ENCODE measurements around the gene TTC9C. TPM values are rescaled to one million over a fixed set of nuclear protein-coding genes. Genes with fewer than 3 reads are reported as not detected.

Gene TTC9C
- polyA plus RNA-seq, 2 of the 4 experiments (the other 2 are of a cell fraction) = 33.5 to 42.6 TPM

DNA sequence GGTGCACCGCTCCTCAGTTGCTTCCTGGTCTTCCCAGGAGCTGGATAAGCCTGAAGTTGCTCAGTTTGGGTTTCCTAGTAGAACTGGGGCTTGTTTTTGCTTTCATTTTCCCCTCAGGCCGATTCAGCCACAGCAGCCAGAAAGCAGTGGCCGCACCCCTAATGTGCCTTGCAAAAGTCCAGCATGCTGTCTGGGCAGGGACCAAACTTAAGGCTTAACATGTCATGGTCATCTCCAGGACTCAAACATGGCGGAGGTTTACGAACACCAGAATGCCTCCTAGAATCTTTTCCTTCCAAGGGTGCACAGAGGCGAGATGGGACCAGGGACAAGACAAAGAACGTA, 18.3 kb upstream of the TTC9C start:
- peak overlapping the region; percentile 41 for H3K4me3 ChIP-seq
- WGBS (ENCODE audit: missing lambda C conversion rate) = 86% methylated on average over 7 of the region's 7 CpGs
- H3K4me2 ChIP-seq = peak overlapping the region; percentile 89
- FAIRE-seq (no peak), ATAC-seq (0 out of 6 replicates have a peak, but pooled peaks of 1 of the 2 experiments have one; percentile 0), DNase-seq (ENCODE audit: low read depth in 1 of 2, low spot score in 1 of 2) (no peak)
- H3K4me1 ChIP-seq = peaks cover 56% of the 10 kb centered on the region
- no peak for TF ChIP-seq TP53 (CRISPR knock-in tag; IDR thresholded peaks at IDR 0.05)
- no peak for TF ChIP-seq CHD4 (IDR thresholded peaks at IDR 0.05; ENCODE audit: borderline replicate concordance)
- TF ChIP-seq RAD21 (conservative IDR thresholded peaks at IDR 0.05 in 1 of 2, IDR thresholded peaks at IDR 0.05 in 1 of 2) = no peak
- no peak for TF ChIP-seq ZSCAN20 (CRISPR knock-in tag; IDR thresholded peaks at IDR 0.05)
- TF ChIP-seq RCOR1 (IDR thresholded peaks at IDR 0.05; ENCODE audit: low read depth, low read length) = no peak
- CTCF ChIA-PET = interaction anchor here (1.2 to 5.3 kb wide), 5 partner anchors 15 to 330 kb away, joined by 3 to 37 read pairs (median 9); partner anchors contain the start of gene TMEM179B
- H3K27ac ChIP-seq = peak overlapping the region; percentile 79 to 91
- POLR2A ChIA-PET = interaction anchor here (1.0 to 6.1 kb wide), 12 partner anchors 8 to 131 kb away, joined by 3 to 64 read pairs (median 5); partner anchors contain the start of genes B3GAT3, C11orf98, CSKMT and HNRNPUL2
- no peaks in the 10 kb centered on the region for H3K9me3 ChIP-seq

DNA sequence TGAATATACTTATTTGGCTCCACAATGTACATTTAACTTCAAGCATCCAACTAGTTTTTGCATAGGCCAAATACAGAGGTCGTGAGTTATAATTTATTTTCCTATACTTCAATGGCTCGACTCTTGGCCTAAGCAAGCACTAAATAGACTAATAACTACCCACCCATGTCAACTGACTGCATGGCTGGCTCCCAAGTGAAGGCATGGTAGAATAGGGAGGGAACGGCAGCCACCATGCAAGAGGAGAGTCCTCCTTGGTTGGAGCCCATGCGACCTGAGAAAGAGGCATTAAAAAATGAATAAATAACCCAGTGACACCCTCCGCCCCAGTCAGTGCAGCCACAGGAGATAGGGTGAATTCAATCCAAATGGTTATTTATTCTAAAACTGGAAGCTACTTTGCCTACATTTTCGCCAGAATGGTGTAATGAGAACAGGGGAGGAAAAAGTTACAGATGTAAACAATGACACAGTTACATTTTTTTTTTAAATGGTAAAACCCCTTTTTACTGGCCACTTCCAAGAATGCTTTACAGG, 15.9 kb upstream of the TTC9C start:
- DNase-seq (ENCODE audit: low read depth in 1 of 2, low spot score in 1 of 2) (no peak), ATAC-seq (no peak), FAIRE-seq (no peak)
- 90% methylated on average over 6 of the region's 6 CpGs for WGBS (ENCODE audit: missing lambda C conversion rate)
- peaks cover 49% of the 10 kb centered on the region for H3K4me1 ChIP-seq
- no peak overlapping the region for H3K4me3 ChIP-seq
- peak overlapping the region; percentile 6 to 80; a peak in 3 of 6 replicates for H3K27ac ChIP-seq
- no peaks in the 10 kb centered on the region for H3K9me3 ChIP-seq
- no peak for TF ChIP-seq MYC (IDR thresholded peaks at IDR 0.05; ENCODE audit: borderline replicate concordance, low read length)
- TF ChIP-seq HOXA7 (CRISPR knock-in tag; IDR thresholded peaks at IDR 0.05) = no peak
- TF ChIP-seq RNF2 (IDR thresholded peaks at IDR 0.05; ENCODE audit: borderline replicate concordance, low read depth) = no peak
- no peak for TF ChIP-seq ESRRA (IDR thresholded peaks at IDR 0.05; ENCODE audit: borderline replicate concordance, low read length)
- no peak for TF ChIP-seq TP53 (CRISPR knock-in tag; IDR thresholded peaks at IDR 0.05)
- CTCF ChIA-PET = interaction anchor here (1.0 to 1.6 kb wide), 3 partner anchors 11 to 74 kb away, joined by 3 to 8 read pairs (median 3); partner anchors contain the start of gene HNRNPUL2
- POLR2A ChIA-PET = interaction anchor here (3.5 to 3.6 kb wide), 2 partner anchors 15 to 41 kb away, joined by 15 to 28 read pairs; partner anchors contain the start of genes HNRNPUL2, TTC9C and ZBTB3
- H3K4me2 ChIP-seq = peak overlapping the region; percentile 67

DNA sequence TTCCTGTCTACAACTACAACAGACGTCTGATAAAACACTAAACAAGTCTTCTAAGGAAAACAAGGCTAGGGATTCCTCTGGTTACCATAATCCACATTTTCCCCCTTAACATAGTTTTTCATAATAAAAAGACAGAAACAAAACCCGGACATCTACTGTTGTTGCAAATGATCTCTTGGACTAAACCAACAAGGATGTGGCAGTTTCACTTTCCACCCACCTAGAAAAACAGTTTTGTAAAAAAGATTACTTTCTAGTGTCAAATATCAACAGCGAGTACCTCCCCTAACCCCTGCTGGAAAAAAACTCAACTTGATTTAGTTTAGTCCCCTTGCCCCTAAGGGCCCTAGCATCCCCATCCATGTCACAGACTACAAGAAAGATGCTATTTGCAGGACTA, 15.4 kb upstream of the TTC9C start:
- FAIRE-seq = no peak
- Histone ChIP-seq H3K4me1 (peaks cover 49% of the 10 kb centered on the region), H3K4me3 (no peak overlapping the region), H3K27ac (peak overlapping the region; percentile 56 to 80), H3K9me3 (no peaks in the 10 kb centered on the region), H3K4me2 (peak overlapping the region; percentile 67)
- no peak for ATAC-seq
- TF ChIP-seq REST (IDR thresholded peaks at IDR 0.05) = no peak
- ChIA-PET POLR2A (interaction anchor here (3.5 to 3.6 kb wide), 2 partner anchors 15 to 41 kb away, joined by 15 to 28 read pairs; partner anchors contain the start of genes HNRNPUL2, TTC9C and ZBTB3), CTCF (interaction anchor here (1.0 to 3.0 kb wide), 3 partner anchors 10 to 73 kb away, joined by 3 to 11 read pairs (median 8); no protein-coding TSS in a partner anchor)
- 61% methylated on average over 3 of the region's 3 CpGs for WGBS (ENCODE audit: missing lambda C conversion rate)
- no peak for DNase-seq (ENCODE audit: low read depth in 1 of 2, low spot score in 1 of 2)

GRCh38 chr11:62713343-62713742, 14.9 kb upstream of the TTC9C start:
- DNase-seq (ENCODE audit: low read depth in 1 of 2, low spot score in 1 of 2) (peak; percentile 52 to 58), ATAC-seq (peak in 1 of 2 experiments; percentile 15; a peak in 1 of 6 replicates), FAIRE-seq (no peak)
- POLR2A ChIA-PET = interaction anchor here (0.6 to 3.6 kb wide), 3 partner anchors 14 to 233 kb away, joined by 5 to 28 read pairs (median 15); partner anchors contain the start of genes HNRNPUL2, TTC9C and ZBTB3
- no peak for TF ChIP-seq SMC3 (IDR thresholded peaks at IDR 0.05)
- TF ChIP-seq EHMT2 (IDR thresholded peaks at IDR 0.05; ENCODE audit: low read depth) = no peak
- no peak for TF ChIP-seq JUN (IDR thresholded peaks at IDR 0.05)
- TF ChIP-seq FOSL2 (IDR thresholded peaks at IDR 0.05) = no peak
- peak; percentile 11; the same call in 1 of the 2 replicates for TF ChIP-seq FOSL2 (CRISPR knock-in tag; IDR thresholded peaks at IDR 0.05)
- no peak for TF ChIP-seq TFCP2L1 (CRISPR knock-in tag; IDR thresholded peaks at IDR 0.05)
- no peak for TF ChIP-seq RFX5 (IDR thresholded peaks at IDR 0.05)
- no peak for TF ChIP-seq HOXB5 (CRISPR knock-in tag; IDR thresholded peaks at IDR 0.05)
- no peak for TF ChIP-seq JUNB (IDR thresholded peaks at IDR 0.05)
- TF ChIP-seq MAFK (IDR thresholded peaks at IDR 0.05; ENCODE audit: partially characterized antibody) = peak; percentile 24
- no peak for TF ChIP-seq CHD2 (IDR thresholded peaks at IDR 0.05; ENCODE audit: low read length, partially characterized antibody)
- peaks cover 48% of the 10 kb centered on the region for H3K4me1 ChIP-seq
- no peaks in the 10 kb centered on the region for H3K9me3 ChIP-seq
- peak overlapping the region; percentile 67 for H3K4me2 ChIP-seq
- H3K27ac ChIP-seq = peak overlapping the region; percentile 56 to 80
- CTCF ChIA-PET = interaction anchor here (0.9 to 3.0 kb wide), 6 partner anchors 10 to 318 kb away, joined by 3 to 11 read pairs (median 4); no protein-coding TSS in a partner anchor
- whole genome bisulfite sequencing (ENCODE audit: missing lambda C conversion rate) = 17% methylated on average over 2 of the region's 2 CpGs
- H3K4me3 ChIP-seq = no peak overlapping the region

All from A549 (cell line).